HG02759 (cell line): ENCODE results near the gene PEX11B.

Experiments used
- ATAC-seq: cut with Tn5 transposase; IDR thresholded peaks from one replicate; pipeline ENCODE4 v1.9.1; 2021; ENCODE audit warnings: mild to moderate bottlenecking, moderate library complexity; ENCODE audit not compliant: unreplicated experiment

PEX11B gene

GRCh38 chr1:145918144-145918991 lies at the start of gene PEX11B:
TSS of gene PEX11B (minus strand) at chr1:145918717. CDS start at chr1:145918688, 29 bp downstream.
- peak; percentile 91 for ATAC-seq

GRCh38 chr1:145967288-145967687 lies 48.8 kb upstream of the PEX11B start:
- no peak for ATAC-seq

- ATAC-seq, result no peak
Measured at GRCh38 chr1:145965119-145965744, 46.7 kb upstream of the PEX11B start.

- peak; percentile 90 for ATAC-seq
Measured at GRCh38 chr1:145964328-145965118, 46.0 kb upstream of the PEX11B start, which contains the start of the genes ANKRD34A and POLR3GL. TSS of gene ANKRD34A (minus strand) at chr1:145964575. CDS start at chr1:145961759, 2,816 bp downstream. TSS of gene POLR3GL (plus strand) at chr1:145964690. CDS start at chr1:145974866, 10,176 bp downstream.

GRCh38 chr1:145963265-145964019 lies 44.9 kb upstream of the PEX11B start:
- ATAC-seq, result no peak

GRCh38 chr1:145962157-145963102 lies 43.9 kb upstream of the PEX11B start:
- ATAC-seq, result no peak

- no peak for ATAC-seq
Measured at GRCh38 chr1:145961425-145962156, 43.1 kb upstream of the PEX11B start.

- ATAC-seq, result no peak
Measured at GRCh38 chr1:145961109-145961424, 42.5 kb upstream of the PEX11B start.

- ATAC-seq, result no peak
Measured at GRCh38 chr1:145960468-145961108, 42.1 kb upstream of the PEX11B start.

GRCh38 chr1:145959957-145960467 lies 41.5 kb upstream of the PEX11B start:
- no peak for ATAC-seq

GRCh38 chr1:145959333-145959732 lies 40.8 kb upstream of the PEX11B start:
- no peak for ATAC-seq

- no peak for ATAC-seq
Measured at GRCh38 chr1:145958734-145959133, 40.2 kb upstream of the PEX11B start.

GRCh38 chr1:145957443-145958319 lies 39.2 kb upstream of the PEX11B start, which contains the start of gene LIX1L:
TSS of gene LIX1L (minus strand) at chr1:145958017. CDS start at chr1:145957927, 90 bp downstream.
- ATAC-seq, result peak; percentile 88

GRCh38 chr1:145956781-145957442 lies 38.4 kb upstream of the PEX11B start:
- ATAC-seq, result no peak

- ATAC-seq, result no peak
Measured at GRCh38 chr1:145956361-145956760, 37.8 kb upstream of the PEX11B start.

GRCh38 chr1:145955436-145955835 lies 36.9 kb upstream of the PEX11B start:
- no peak for ATAC-seq

GRCh38 chr1:145953861-145954260 lies 35.3 kb upstream of the PEX11B start:
- no peak for ATAC-seq
